ENCODE data around the gene RIPPLY3.

Gene RIPPLY3

GRCh38 chr21:37061926-37062592, 55.6 kb downstream of the RIPPLY3 start:
- no peak for DNase-seq (ENCODE audit: low spot score)

DNA sequence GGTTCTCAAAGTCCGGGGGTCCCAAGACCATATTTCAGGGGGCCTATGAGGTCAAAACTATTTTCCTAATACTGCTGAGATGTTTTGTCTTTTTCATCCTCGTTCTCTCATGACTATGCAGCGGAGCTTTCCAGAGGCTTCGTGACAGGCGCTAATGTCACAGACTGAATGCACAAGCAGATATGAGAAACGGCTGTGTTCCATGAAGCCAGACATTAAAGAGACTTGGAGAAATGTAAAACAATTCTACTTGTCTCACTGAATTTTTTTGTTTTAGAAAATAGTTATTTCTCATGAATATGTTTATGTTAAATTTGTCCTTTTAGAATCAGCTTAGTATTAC, 56.1 kb downstream of the RIPPLY3 start:
- no peak for DNase-seq (ENCODE audit: low spot score)

DNA sequence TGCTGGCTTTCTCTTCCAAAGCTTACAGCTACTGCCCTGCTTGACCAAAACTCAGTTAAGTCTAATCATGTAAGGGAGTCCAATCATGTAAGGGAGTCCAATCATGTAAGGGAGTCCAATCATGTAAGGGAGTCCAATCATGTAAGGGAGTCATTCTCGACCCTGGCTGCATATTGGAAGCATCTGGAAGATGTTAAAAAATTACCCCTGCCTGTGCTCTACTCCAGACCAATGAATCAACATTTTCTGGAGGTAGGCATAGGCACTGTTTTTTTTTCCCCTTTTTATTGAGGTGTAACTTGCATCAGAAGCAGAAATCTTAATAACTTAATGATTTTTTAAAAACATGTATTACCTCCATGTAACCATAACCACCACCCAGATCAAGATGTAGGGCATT, 56.9 kb downstream of the RIPPLY3 start:
- DNase-seq (ENCODE audit: low spot score) = no peak

DNA sequence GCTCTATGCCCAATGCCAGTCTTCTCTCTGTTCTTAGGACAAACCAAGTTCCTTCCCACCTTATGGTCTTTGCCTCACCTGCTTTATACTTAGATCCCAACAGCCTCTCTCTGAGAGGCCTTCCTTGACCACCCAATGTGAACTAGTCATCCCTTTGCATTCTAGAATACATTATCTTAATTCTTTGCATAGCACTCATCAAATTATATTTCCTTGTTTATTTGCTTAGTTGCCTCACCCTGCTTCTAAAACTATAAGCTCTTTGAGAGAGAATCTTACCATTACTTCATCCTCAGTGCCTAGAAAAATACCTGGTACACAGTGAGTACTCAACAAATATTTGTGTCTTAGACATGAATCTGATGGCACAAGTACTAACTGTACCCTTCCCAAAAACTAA, 58.3 kb downstream of the RIPPLY3 start:
- DNase-seq (ENCODE audit: low spot score) = no peak

DNA sequence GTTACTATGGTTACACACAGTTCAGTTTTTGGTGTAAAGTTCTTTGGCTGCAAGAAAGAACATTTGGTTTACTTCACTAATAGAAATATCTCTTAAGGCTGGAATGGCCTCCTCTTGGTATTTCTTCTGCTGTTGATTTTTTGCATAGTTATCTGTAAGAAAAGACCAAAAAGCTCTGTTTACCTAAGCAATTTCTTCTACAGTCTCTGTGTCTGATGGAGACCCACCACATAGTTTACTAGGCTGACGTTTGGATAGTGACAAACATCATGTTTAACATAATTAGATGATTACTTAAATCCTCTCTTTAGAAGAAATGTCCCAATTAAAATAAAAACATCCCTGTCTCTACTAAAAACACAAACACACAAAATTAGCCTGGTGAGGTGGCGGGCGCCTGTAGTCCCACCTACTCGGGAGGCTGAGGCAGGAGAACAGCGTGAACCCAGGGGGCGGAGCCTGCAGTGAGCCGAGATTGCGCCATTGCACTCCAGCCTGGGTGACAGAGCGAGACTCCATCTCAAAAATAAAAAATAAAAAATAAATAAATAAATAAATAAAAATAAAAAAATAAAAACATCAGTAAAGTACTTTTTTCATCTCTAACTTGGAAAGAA, 59.2 kb downstream of the RIPPLY3 start:
- no peak for DNase-seq (ENCODE audit: low spot score)

All from left forelimb (tissue), 1 donor.